A673 (cell line): ENCODE measurements around the gene TRIM46.

Experiments
- CTCF ChIP-seq: fragments of 300-800, 200-600 bp; sonication (generic); conservative IDR thresholded peaks from 2 replicates; pipeline ENCODE4 v1.5.1; 2017; ENCODE audit warnings: low read depth, mild to moderate bottlenecking, antibody characterized with exemption, low read length, moderate library complexity, mixed read lengths
- EZH2 ChIP-seq: fragments of 200-600 bp; sonication (generic); IDR thresholded peaks from 2 replicates; pipeline ENCODE4 v1.6.1; 2017; ENCODE audit warnings: borderline replicate concordance, low read depth, mild to moderate bottlenecking, mixed read lengths, antibody characterized with exemption, low read length; ENCODE audit not compliant: poor library complexity, severe bottlenecking

DNA sequence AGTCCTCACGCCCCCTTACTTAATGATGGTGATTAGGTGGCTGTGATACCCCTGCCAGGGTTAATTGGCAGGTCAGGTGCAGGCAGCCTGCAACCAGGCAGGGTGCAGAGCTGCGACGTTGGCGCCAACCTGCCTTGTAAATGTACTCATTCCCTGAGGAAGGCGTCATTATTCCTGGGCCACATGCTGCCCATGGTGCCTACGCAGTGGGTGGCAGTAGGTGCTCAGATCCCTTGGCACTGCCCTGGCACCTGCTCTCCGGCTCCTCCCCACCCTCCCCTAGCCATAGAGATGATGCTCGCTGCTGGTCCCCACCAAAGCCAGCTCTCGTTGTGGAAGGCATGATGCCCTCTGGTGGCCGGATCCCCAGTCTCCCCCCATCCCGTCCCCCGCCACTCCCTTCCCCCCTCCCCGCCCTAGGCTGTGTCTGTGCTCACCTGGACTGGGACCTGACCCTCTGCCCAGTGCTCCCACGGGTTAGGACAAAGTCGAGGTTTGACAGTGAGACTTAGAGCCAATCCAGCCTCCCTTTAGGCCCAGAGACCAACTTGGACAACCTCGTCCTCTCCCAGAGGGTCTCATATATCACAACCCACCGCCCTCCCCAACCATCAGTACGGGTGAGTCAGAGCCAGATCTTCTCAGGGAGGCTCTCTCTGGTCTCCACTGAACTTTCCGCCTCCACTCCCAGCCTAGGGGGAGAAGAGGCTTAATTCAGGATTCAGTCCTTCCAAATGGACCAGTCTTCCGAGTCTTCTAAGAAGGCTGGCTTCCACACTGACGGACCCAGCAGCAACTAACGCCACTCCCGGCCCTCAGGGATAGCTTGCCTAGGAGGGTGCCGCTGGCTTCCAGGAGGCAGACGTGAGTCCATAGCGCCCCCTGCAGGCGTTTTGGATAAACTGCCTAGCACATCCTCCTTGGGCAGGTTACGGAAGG lies 6.2 kb upstream of the TRIM46 start:
- TF ChIP-seq CTCF (peak; percentile 98), EZH2 (no peak)
